Activated naive CD8-positive, alpha-beta T cell treated with anti-CD3 and anti-CD28 coated beads, Interleukin-2, amount 50 U/mL, for 24 hours (primary cell): Measurements from ENCODE around the gene PLEKHJ1.

ENCODE experiments used
- ATAC-seq: fragments of 150-1000 bp; cut with Tn5 transposase; one replicate; pipeline ENCODE4 v1.10.0; 2021
- DNase-seq: peaks from one replicate; pipeline ENCODE4 v3.0.0; 2021
- H3K27ac Mint-ChIP-seq: one replicate; pipeline ENCODE4 v1.8.0; 2021; ENCODE audit warnings: mild to moderate bottlenecking, mixed read lengths
- H3K27me3 Mint-ChIP-seq: one replicate; pipeline ENCODE4 v1.8.0; 2021; ENCODE audit warnings: mixed read lengths
- H3K36me3 Mint-ChIP-seq: one replicate; pipeline ENCODE4 v1.8.0; 2021; ENCODE audit warnings: low read depth, mixed read lengths
- H3K4me1 Mint-ChIP-seq: one replicate; pipeline ENCODE4 v1.8.0; 2021; ENCODE audit warnings: mixed read lengths
- H3K4me3 Mint-ChIP-seq: one replicate; pipeline ENCODE4 v1.8.0; 2021; ENCODE audit warnings: mild to moderate bottlenecking, moderate library complexity, mixed read lengths
- H3K9me3 Mint-ChIP-seq: one replicate; pipeline ENCODE4 v1.8.0; 2021; ENCODE audit warnings: mixed read lengths

Gene PLEKHJ1

GRCh38 chr19:2239173-2239572 is 3.0 kb upstream of the PLEKHJ1 start:
- Mint-ChIP-seq H3K36me3 (peaks cover 60% of the 10 kb centered on the region), H3K4me3 (peak overlapping the region; percentile 85), H3K27me3 (peaks cover 5% of the 10 kb centered on the region), H3K4me1 (peaks cover 69% of the 10 kb centered on the region), H3K27ac (peak overlapping the region; percentile 98), H3K9me3 (no peaks in the 10 kb centered on the region)
- no peak for ATAC-seq
- DNase-seq: no peak

DNA sequence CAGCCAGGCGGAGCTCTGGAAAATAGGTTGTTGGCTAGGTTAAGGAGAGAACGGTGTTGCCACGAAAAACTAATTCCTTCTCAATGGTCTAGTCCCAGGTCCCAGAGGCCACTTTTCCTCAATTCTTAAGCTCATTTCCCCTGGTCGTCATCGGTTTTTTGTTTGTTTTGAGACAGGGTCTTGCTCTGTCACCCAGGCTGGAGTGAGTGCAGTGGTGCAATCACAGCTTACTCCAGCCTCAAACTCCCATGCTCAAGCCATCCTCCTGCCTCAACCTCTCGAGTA is 1.7 kb upstream of the PLEKHJ1 start:
- peaks cover 76% of the 10 kb centered on the region for H3K4me1 Mint-ChIP-seq
- peaks cover 5% of the 10 kb centered on the region for H3K27me3 Mint-ChIP-seq
- H3K27ac Mint-ChIP-seq: peak overlapping the region; percentile 98
- no peaks in the 10 kb centered on the region for H3K9me3 Mint-ChIP-seq
- H3K4me3 Mint-ChIP-seq: peak overlapping the region; percentile 85
- ATAC-seq (no peak), DNase-seq (no peak)
- peaks cover 58% of the 10 kb centered on the region for H3K36me3 Mint-ChIP-seq

DNA sequence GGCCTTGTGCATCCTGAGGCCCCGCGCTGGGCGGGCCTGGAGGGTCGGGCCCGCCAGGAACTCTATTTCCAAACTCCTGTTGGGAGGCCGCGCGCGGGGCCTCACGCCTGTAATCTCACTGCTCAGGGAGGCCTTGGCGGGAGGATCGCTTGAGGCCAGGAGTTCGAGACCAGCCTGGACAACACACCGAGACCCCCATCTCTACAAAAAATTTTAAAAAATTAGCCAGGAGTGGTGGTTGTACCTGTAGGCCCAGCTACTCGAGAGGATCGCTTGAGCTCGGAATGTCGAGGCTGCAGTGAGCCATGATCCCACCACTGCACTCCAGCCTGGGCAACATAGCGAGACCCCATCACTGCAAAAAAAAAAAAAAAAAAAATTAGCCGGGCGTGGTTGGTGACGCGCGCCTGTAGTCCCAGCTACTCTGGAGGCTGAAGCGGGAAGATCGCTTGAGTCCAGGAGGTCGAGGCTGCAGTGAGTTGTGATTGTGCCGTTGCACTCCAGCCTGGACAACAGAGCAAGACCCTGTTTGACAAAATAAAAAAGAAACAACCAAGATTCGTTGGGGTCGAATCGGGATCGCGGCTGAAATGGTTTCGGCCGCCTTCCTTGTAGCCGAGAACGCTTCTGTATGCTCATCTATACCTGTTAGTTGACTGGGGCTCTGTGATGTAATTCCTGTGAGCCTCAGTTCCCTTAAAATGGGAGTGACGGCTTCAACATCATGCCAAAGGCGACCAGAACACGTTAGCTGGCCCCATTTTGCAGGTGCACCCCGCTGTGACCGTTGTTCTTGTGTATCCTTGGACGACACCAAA is 1.1 kb upstream of the PLEKHJ1 start:
- H3K9me3 Mint-ChIP-seq: no peaks in the 10 kb centered on the region
- H3K4me1 Mint-ChIP-seq: peaks cover 71% of the 10 kb centered on the region
- ATAC-seq (no peak), DNase-seq (no peak)
- H3K4me3 Mint-ChIP-seq: peak overlapping the region; percentile 85
- H3K36me3 Mint-ChIP-seq: peaks cover 55% of the 10 kb centered on the region
- H3K27me3 Mint-ChIP-seq: peaks cover 5% of the 10 kb centered on the region
- peak overlapping the region; percentile 98 for H3K27ac Mint-ChIP-seq

DNA sequence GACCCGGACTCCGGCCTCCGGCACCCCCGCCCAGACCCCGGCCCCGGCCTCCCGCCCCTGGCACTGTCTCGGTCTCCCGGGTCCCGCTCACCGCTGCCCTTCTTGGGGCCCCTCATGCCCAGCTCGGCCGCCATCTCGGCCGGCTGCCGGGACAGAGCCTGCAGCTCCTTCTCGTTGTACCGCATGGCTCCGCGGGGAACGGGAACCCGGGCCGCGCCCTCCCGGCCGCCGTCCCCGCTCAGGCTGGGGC is 140 bp downstream of the PLEKHJ1 start:
- no peak for DNase-seq
- Mint-ChIP-seq H3K4me3 (peak overlapping the region; percentile 85), H3K27ac (peak overlapping the region; percentile 98), H3K9me3 (no peaks in the 10 kb centered on the region), H3K27me3 (peaks cover 5% of the 10 kb centered on the region), H3K36me3 (peaks cover 48% of the 10 kb centered on the region), H3K4me1 (peaks cover 59% of the 10 kb centered on the region)
- no peak for ATAC-seq

DNA sequence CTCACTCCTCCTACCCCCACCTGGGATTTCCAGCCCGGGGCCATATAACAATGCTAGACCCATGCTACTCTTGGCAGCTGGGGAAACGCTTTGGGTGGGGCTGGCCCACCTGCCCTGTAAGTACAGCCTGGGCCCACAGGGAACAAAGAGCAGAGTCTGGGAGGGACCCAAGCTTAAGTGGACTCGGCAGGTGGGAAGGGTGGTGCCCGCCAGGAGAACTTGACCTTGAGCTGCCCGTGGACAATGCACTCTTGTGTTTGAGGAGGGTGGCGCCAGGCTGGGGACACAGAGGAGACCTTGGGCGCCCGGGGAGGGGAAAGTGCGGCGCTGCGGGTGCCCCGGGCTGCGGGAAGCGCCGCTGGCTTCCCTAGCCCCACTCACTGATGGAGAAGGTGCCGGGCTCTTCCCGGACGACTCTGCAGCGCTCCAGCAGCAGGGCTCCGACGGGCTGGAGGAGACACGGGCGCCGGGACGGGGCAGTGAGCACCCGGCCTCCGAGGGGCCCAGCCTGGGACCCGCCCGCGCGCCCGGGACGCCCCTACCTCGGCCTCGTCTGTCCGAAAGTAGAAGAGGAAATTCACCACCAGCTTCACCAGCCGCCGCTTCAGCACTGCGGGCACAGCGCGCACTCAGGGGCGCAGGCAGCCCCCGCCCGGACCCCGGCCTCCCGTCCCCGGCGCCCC is 607 bp downstream of the PLEKHJ1 start:
- Mint-ChIP-seq H3K36me3 (peaks cover 44% of the 10 kb centered on the region), H3K27me3 (peaks cover 5% of the 10 kb centered on the region), H3K4me3 (peak overlapping the region; percentile 85), H3K27ac (peak overlapping the region; percentile 91), H3K4me1 (peaks cover 54% of the 10 kb centered on the region), H3K9me3 (no peaks in the 10 kb centered on the region)
- ATAC-seq (peak; percentile 1), DNase-seq (peak; percentile 41)

DNA sequence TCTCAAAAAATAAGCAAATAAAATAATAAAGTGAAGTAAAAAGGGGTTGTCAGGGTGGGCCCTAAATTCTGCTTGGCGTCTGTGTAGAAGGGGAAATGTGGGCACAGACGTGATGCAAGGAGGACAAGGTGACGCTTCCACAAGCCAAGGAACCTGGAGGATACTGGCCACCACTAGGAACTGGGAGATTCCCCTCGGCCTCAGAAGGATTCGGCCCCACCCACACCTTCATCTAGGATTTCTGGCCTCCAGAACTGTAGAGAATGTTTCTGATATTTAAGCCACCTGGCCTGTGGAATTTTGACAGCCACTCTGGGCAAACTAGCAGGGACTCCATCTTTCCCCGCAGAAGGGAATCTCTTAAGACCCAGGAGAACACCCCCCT is 1.1 kb downstream of the PLEKHJ1 start:
- no peak for DNase-seq
- H3K4me1 Mint-ChIP-seq: peaks cover 50% of the 10 kb centered on the region
- ATAC-seq: no peak
- no peaks in the 10 kb centered on the region for H3K9me3 Mint-ChIP-seq
- peak overlapping the region; percentile 91 for H3K27ac Mint-ChIP-seq
- H3K36me3 Mint-ChIP-seq: peaks cover 39% of the 10 kb centered on the region
- H3K27me3 Mint-ChIP-seq: peaks cover 5% of the 10 kb centered on the region
- peak overlapping the region; percentile 85 for H3K4me3 Mint-ChIP-seq

DNA sequence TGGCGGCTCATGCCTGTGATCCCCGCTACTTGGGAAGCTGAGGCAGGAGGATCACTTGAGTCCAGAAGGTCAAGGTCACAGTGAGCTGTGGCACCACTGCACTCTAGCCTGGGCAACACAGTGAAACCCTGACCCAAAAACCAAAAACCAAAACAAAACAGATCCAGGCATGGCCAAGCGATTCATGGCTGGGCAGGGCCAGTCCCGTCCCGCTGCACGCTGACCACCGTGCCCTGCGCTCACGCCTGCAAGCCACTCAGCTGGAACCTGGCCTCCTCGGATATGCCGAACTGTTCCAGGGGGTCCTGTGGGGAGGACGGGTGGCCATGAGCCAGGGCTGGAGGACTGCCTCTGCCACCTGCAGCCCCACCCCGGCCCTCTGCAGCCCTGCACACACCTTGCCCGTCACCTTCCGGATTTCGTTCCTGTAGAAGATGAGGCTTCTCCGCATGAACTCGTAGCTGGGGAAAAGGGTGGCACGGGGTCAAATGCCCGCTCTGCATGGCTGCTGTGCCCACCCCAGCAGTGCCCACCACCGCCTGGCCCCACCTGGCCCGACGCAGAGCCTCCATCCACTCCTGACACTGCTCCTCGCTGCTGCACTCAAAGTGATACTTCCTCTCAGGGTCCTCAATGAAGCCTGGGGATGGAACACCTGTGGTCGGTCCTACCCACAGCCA is 2.4 kb downstream of the PLEKHJ1 start:
- ATAC-seq (no peak), DNase-seq (no peak)
- peak overlapping the region; percentile 85 for H3K4me3 Mint-ChIP-seq
- peaks cover 35% of the 10 kb centered on the region for H3K36me3 Mint-ChIP-seq
- H3K27ac Mint-ChIP-seq: peak overlapping the region; percentile 62
- H3K4me1 Mint-ChIP-seq: peaks cover 39% of the 10 kb centered on the region
- H3K9me3 Mint-ChIP-seq: no peaks in the 10 kb centered on the region
- peaks cover 5% of the 10 kb centered on the region for H3K27me3 Mint-ChIP-seq

GRCh38 chr19:2232286-2233151 is 3.6 kb downstream of the PLEKHJ1 start:
- H3K36me3 Mint-ChIP-seq: peaks cover 25% of the 10 kb centered on the region
- peaks cover 5% of the 10 kb centered on the region for H3K27me3 Mint-ChIP-seq
- peak overlapping the region; percentile 70 for H3K27ac Mint-ChIP-seq
- no peak overlapping the region for H3K4me3 Mint-ChIP-seq
- no peak for DNase-seq
- no peak for ATAC-seq
- peaks cover 27% of the 10 kb centered on the region for H3K4me1 Mint-ChIP-seq
- H3K9me3 Mint-ChIP-seq: no peaks in the 10 kb centered on the region

DNA sequence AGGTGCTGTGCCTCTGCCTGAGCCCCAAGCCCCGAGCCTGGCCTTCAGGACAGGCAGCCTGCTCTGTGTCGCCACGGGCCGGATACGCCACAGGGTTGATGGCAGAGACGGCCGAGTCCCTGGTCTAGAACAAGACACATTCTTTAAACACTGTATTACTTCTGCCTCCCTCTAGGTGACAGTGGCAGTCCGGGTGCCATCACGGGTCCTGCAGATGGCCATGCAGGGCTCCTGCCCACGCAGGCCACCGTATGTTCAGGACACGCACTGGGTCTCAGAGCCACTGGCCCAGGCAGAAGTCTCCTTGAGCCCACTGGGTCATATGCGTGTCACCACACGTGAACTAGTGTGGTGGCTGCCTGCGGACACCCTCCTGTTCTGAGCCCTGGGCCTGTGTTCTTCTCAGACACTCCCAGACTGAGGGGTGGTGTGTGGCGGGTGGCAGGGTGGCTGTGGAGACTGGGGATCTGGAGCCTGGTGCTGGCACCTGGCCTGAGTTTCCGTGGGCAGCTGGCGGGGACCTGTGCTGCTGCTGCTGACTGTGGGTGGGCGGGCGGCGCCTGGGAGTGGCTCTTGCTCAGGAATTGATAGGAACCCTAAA is 4.4 kb downstream of the PLEKHJ1 start:
- peaks cover 25% of the 10 kb centered on the region for H3K4me1 Mint-ChIP-seq
- peaks cover 25% of the 10 kb centered on the region for H3K36me3 Mint-ChIP-seq
- DNase-seq (no peak), ATAC-seq (peak; percentile 3)
- peak overlapping the region; percentile 22 for H3K27ac Mint-ChIP-seq
- peaks cover 5% of the 10 kb centered on the region for H3K27me3 Mint-ChIP-seq
- H3K9me3 Mint-ChIP-seq: no peaks in the 10 kb centered on the region
- H3K4me3 Mint-ChIP-seq: no peak overlapping the region

DNA sequence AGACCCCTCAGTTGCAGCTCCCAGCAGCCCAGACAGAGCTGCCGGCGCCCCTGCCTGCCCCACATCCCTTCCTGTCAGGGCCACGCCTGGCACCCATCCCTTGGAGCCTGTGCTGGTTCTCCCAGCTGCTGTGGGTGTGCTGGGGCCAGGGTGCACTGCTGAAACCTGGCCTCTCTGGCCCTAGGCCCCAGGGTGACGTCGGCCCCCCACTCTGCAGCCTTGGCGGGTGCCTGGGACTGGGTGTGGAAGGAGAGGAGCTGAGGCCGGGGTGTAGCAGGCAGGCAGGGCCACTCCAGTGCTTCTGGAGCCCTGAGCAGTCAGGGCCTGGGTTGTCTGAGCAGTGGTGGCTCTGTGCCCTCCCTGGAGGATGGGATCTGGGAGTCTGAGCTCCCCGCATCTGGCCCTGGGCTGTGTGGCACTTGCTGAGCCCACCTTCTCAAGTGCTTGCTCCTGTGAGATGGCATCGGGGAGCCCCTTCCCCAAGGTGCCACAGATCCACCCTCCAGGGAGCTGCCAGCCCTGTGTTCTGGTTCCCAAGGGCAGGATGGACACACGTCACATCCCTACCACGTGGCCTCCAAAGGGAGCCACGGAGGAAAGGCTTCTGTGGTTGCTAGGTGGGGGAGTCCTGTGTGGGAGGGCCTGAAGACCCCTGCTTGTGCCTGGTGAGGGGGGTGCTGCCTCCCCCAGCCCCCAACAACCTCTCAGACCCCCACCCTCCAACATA is 5.2 kb downstream of the PLEKHJ1 start:
- Mint-ChIP-seq H3K36me3 (peaks cover 19% of the 10 kb centered on the region), H3K27ac (peak overlapping the region; percentile 28), H3K27me3 (no peaks in the 10 kb centered on the region), H3K4me3 (no peak overlapping the region), H3K9me3 (no peaks in the 10 kb centered on the region), H3K4me1 (peaks cover 19% of the 10 kb centered on the region)
- no peak for DNase-seq
- no peak for ATAC-seq

DNA sequence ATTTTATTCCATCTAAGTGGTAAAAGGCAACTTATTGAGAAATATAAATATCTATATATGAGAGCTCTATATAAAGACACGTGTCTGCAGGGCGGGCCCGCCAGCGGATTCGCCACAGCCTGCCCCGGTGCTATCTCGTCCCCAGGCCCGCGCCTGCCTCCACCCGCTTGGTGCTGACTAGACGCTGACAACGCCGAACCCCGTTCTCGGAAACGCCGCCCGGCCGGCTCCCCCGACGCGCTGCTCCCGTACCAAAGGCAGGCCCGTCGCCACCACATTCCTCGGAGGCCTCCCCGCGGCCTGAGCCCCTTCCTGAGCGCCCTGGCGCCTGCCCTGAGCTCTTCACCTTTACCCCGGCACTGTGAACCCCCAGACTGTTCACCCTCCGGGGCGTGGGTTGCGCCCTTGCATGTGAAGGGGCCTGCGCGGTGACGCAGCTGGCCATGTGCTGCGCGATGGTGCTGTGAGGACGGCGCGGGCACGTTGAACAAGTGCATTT is 6.0 kb downstream of the PLEKHJ1 start:
- H3K36me3 Mint-ChIP-seq: peaks cover 18% of the 10 kb centered on the region
- H3K4me1 Mint-ChIP-seq: peaks cover 15% of the 10 kb centered on the region
- H3K9me3 Mint-ChIP-seq: no peaks in the 10 kb centered on the region
- no peak for DNase-seq
- no peak for ATAC-seq
- no peaks in the 10 kb centered on the region for H3K27me3 Mint-ChIP-seq
- peak overlapping the region; percentile 2 for H3K4me3 Mint-ChIP-seq
- peak overlapping the region; percentile 28 for H3K27ac Mint-ChIP-seq

GRCh38 chr19:2229103-2230032 is 6.8 kb downstream of the PLEKHJ1 start:
- Mint-ChIP-seq H3K36me3 (peaks cover 21% of the 10 kb centered on the region), H3K27ac (no peak overlapping the region), H3K4me3 (no peak overlapping the region), H3K27me3 (no peaks in the 10 kb centered on the region), H3K9me3 (no peaks in the 10 kb centered on the region), H3K4me1 (peaks cover 10% of the 10 kb centered on the region)
- DNase-seq: no peak
- no peak for ATAC-seq
